GM21367 (cell line): ENCODE data around the gene LPGAT1.
"Not testable (repeated sequence)": the region's sequence is repeated elsewhere in the genome, so short reads cannot be mapped to it uniquely, and the experiment has no call there.

ENCODE experiments used
- ATAC-seq: cut with Tn5 transposase; IDR thresholded peaks from one replicate; pipeline ENCODE4 v1.9.1; 2021; ENCODE audit not compliant: unreplicated experiment

The LPGAT1 gene

GRCh38 chr1:211830328-211831142 is at the start of gene LPGAT1:
Gene LPGAT1, minus strand, starts transcription at chr1:211830763. Its CDS starts 1,467 bp downstream, at chr1:211829296.
- ATAC-seq = peak; percentile 56

GRCh38 chr1:211879475-211879874 is 48.9 kb upstream of the LPGAT1 start:
- no peak for ATAC-seq

DNA sequence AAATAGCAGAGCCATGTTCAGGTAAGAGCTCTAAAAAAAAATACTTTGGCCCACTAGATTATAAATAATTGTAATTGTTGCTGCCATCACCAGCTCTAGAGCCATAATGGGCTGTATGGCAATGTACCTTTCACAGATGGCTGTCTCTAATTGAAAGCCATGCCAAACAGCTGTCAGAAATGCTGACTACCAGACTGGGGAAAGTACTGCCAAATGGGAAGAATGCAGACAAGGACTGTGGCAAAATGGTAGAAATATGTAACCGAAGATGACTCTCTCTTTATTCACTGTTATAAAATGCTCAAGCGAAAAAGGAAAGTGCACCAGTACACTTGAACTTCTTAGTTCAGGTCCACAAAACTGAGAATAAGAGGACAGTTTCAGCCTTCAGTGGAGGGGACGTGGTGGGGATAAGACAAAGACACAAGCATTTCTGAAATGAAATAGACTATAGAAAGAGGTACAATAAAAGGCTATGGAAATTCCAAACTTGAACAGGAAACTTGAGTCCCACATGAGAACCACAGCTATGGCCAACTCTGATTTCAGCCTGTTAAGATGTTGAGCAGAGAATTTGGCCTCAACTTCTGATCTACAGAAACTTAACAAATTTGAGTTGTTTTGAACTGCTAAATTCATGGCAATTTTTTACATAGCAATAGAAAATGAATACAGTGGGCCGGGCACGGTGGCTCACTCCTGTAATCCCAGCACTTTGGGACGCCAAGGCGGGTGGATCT is 46.5 kb upstream of the LPGAT1 start:
- ATAC-seq = no peak

DNA sequence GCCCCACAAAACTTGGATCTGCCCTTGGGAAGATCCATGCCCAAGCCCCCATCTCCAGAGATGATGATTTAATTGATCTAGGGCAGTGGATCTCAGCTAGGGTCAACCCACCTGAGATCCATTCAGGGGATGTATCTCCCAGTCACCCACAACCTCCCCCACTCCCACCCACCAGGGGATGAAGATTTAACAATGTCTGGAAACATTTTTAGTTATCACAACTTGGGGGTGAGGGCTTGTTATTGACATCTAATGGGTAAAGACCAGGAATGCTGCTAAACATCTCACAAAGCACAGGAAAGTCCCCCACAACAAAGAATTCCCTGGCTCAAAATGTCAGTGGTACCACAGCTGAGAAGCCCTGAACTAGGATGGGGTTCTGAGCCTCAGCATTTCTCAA is 45.0 kb upstream of the LPGAT1 start:
- no peak for ATAC-seq

DNA sequence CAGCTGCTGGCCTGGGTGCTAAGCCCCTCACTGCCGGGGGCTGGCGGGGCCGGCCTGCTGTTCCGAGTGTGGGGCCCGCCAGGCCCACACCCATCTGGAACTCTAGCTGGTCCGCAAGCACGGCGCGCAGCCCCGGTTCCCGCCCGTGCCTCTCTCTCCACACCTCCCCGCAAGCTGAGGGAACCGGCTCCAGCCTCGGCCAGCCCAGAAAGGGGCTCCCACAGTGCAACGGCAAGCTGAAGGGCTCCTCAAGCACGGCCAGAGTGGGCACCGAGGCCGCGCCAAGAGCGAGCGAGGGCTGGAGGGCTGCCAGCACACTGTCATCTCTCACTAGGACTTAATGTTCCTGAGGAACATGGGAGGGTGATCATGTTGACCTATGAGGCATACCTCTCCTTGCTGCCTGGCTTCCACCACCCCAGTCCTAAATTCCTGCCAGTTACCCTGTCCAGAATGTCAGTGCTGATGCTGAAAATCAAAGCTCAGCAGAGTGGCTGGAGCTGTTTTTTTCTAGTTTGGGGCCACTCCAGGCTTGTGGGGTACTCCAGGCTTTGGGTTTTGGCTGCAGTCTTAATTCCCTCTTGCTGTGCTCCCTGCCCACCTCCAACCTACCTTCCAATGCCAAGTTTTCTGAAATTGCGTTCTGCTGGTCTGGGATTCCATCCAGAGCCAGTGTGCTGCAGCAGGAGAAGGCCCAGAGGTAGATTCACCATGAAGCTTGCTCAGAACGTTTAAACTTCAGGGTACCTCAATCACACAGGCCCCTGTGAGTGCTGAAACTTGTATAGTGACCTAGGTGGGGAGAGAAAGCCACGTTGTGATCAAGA is 44.2 kb upstream of the LPGAT1 start:
- ATAC-seq = no peak

DNA sequence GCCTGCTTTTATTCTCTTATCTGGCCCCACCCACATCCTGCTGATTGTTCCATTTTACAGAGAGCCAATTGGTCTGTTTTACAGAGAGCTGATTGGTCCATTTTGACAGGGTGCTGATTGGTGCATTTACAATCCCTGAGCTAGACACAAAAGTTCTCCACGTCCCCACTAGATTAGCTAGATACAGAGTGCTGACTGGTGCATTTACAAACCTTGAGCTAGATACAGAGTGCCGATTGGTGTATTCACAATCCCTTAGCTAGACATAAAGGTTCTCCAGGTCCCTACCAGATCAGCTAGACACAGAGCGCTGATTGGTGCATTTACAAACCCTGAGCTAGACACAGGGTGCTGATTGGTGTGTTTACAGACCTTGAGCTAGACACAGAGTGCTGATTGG is 43.2 kb upstream of the LPGAT1 start:
- not testable (repeated sequence) for ATAC-seq

DNA sequence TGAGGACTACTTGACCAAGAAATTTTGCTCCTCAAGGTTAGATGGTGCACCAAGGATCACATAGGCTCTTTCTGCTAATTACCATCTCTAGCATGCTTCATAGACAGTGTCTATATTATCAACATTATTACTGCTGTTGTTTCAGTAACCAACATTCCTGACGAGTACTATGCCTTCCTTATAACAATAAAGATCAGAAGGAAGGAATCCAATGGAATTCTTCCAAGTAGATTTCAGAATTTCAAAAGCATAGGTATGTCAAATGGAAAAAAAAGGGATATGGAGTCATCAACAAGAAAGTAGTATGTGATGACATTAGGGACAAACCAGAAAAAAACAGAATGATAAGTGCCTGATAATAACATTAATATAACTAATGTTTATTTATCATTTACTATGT is 39.6 kb upstream of the LPGAT1 start:
- ATAC-seq = no peak

- ATAC-seq = no peak
Measured at GRCh38 chr1:211865180-211865579, 34.6 kb upstream of the LPGAT1 start.

DNA sequence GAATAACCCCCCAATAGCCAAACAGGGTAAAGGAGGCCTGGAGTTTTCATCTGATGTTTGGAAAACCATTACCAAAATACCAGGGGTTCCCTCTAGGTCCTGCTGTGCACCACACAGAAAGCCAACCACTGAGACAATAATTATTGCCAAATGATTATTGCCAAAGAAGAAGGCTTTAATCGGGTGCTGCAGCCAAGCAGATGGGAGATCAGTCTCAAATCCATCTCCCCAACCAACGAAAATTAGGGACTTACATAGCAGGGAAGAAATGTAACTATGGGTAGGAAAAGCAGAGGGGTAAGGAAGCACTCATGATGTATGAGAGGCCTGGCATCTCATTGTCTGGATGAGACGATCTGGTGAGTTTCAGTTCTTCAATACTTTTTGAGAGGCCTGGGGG is 28.8 kb upstream of the LPGAT1 start:
- no peak for ATAC-seq

DNA sequence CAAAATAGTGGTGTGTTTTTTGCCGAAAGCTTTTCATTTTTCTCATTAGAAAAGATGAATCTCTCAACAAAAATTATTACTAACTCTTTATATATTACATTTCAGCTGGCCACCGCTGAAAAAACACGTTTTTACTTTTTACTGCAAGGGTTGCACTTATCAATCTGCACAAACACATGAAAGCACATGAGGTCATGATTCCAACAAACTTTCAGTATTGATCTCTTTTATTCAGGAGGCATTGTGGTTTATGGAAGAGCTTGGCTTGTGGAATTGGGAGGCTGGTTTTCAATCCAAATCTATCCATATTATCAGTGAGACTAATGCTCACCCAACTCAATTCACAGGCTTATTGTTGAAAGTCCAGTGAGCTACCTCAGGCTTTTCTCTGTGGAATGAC is 20.6 kb upstream of the LPGAT1 start:
- ATAC-seq = no peak

- ATAC-seq = no peak
Measured at GRCh38 chr1:211843507-211844298, 13.1 kb upstream of the LPGAT1 start.

DNA sequence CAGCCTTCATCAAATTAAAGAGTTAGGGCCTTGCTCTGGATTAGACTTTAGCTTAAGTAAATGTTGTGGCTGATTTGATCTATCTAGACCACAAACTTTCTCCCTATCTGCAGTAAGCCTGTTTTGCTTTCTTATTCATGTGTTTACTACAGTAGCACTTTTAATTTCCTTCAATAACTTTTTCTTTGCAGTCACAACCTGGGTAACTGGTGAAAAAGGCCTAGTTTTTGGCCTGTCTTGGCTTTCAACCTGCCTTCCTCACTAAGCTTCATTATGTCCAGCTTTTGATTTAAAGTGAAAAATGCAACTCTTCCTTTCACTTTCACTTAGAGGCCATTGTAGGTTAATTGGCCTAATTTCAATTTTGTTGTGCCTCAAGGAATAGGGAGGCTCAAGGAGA is 12.5 kb upstream of the LPGAT1 start:
- no peak for ATAC-seq

DNA sequence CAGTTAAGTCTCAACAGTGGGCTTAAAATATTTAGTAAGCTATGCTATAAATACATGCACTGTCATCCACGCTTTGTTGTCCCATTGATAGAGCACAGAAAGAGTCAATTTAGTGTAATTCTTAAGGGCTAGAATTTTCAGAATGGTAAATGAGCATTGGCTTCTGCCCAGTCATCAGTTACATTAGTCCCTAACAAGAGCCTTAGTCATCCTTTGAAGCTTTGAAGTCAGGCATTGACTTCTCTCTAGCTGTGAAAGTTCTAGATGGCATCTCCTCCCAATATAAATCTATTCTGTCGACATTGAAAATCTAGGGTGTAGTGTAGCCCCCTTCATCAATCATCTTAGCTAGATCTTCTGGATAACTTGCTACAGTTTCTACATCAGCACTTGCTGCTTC is 12.0 kb upstream of the LPGAT1 start:
- no peak for ATAC-seq

- ATAC-seq = no peak
Measured at GRCh38 chr1:211839106-211839505, 8.5 kb upstream of the LPGAT1 start.

DNA sequence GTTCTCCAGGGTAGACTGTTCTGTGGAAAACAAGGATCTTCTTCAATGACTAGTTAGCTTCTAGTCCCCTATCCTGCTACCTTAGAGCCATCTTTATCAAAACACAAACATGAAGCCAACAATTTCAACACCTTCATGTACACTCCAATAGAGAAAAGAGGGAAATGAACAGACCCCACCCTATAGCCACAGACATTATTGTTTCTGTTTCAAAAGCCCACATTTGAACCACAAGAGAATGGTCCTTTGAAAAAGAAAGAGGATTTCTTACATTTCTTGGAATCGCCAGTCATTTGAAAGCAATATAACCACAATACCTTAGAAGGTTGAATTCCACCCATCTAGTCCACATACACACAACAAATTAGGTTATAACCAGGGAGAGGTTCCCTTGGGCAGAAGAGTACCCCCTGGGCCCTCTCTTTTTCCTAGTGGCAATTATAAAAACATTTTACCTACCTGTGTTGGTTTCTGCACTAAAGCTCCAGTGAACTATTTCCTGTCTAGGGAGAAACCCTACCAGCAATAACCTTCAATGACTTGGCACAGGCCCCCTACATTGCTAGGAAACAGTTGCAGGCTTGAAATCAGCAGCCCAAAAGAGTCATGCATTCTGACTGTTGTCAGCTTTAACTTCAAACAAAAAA is 2.7 kb upstream of the LPGAT1 start:
- no peak for ATAC-seq

GRCh38 chr1:211832661-211833060 is 2.1 kb upstream of the LPGAT1 start:
- no peak for ATAC-seq

GRCh38 chr1:211831558-211832323 is 1.2 kb upstream of the LPGAT1 start:
- ATAC-seq = no peak

DNA sequence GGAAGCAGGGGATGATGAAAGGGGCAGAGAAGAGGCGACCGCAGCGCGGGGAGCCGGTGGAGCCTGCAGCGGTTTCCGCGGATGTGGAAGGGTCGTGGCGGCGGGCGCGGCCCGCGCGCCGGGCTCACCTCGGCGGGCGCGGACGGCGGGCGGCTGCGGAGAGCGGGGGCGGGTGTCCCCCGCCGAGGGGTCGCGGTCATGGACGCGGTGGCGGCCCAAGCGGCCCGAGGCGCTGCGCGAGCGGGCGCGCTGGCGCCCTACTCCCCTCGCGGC is 572 bp downstream of the LPGAT1 start:
- ATAC-seq = no peak

GRCh38 chr1:211829343-211830054 is 1.1 kb downstream of the LPGAT1 start:
- no peak for ATAC-seq
